B cell (primary cell): Measurements from ENCODE around the gene PFDN5.

Experiments used
- EZH2 ChIP-seq: IDR thresholded peaks from 2 replicates; pipeline ENCODE4 v1.6.1; 2012; ENCODE audit warnings: borderline replicate concordance, low read depth, mild to moderate bottlenecking, moderate library complexity, low read length; ENCODE audit not compliant: insufficient read depth, poor library complexity, severe bottlenecking
- TF ChIP-seq, protein P1 (sequence below): fragments of 200-600 bp; IDR thresholded peaks from one replicate; pipeline ENCODE4 v1.8.0; 2022; ENCODE audit warnings: antibody characterized with exemption, mild to moderate bottlenecking

DNA sequence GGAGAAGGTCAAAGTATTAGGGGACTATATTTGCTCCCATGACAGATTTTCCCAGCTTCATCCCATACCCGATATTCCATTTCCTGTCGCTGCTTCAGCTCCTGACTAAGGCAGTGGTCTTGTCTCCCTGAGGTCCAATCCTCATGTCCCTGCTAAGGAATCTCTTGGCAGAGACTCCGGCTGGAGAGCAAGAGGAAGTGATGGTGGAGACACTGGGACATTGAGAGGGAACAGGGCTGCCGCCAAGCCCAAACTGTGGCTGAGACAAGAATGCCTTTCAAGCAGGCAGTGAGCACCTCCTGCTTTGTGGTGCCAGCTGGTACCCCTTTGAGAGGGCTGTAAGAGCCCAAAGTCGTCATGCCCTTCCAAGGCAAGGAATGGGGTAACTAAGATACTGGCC, 35.3 kb downstream of the PFDN5 start:
- TF ChIP-seq, protein P1, sequence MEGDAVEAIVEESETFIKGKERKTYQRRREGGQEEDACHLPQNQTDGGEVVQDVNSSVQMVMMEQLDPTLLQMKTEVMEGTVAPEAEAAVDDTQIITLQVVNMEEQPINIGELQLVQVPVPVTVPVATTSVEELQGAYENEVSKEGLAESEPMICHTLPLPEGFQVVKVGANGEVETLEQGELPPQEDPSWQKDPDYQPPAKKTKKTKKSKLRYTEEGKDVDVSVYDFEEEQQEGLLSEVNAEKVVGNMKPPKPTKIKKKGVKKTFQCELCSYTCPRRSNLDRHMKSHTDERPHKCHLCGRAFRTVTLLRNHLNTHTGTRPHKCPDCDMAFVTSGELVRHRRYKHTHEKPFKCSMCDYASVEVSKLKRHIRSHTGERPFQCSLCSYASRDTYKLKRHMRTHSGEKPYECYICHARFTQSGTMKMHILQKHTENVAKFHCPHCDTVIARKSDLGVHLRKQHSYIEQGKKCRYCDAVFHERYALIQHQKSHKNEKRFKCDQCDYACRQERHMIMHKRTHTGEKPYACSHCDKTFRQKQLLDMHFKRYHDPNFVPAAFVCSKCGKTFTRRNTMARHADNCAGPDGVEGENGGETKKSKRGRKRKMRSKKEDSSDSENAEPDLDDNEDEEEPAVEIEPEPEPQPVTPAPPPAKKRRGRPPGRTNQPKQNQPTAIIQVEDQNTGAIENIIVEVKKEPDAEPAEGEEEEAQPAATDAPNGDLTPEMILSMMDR, result no peak
- TF ChIP-seq EZH2, result no peak
